Measurements from ENCODE around the gene DRG2. TPM values are rescaled to one million over a fixed set of nuclear protein-coding genes. Genes with fewer than 3 reads are reported as not detected.

DRG2 gene
- total and polyA plus RNA-seq, 2 of the 8 experiments (the other 6 are each of a cell fraction or from before 2014, with no cell fraction given), result 44.6 to 47.8 TPM

- H3K79me1 ChIP-seq (ENCODE audit: low read depth, low read length), result no peaks in the 10 kb centered on the region
- no peak overlapping the region for H3K56ac ChIP-seq (replicated peaks; ENCODE audit: insufficient read length, low read depth, low read length)
- no peak overlapping the region for H3K14ac ChIP-seq (ENCODE audit: insufficient read length)
- no peak overlapping the region for H2BK12ac ChIP-seq (ENCODE audit: low read depth, low read length)
- H3K23ac ChIP-seq (ENCODE audit: insufficient read length), result no peak overlapping the region
- no peak overlapping the region for H3K4ac ChIP-seq (replicated peaks; ENCODE audit: insufficient read length, low read depth, low read length)
- no peaks in the 10 kb centered on the region for H3K23me2 ChIP-seq (ENCODE audit: low read depth, low read length)
- no peak overlapping the region for H2BK15ac ChIP-seq (ENCODE audit: low read length)
- H3K4me2 ChIP-seq (ENCODE audit: insufficient read depth in 1 of 2, low read depth in 2 of 2, low read length in 2 of 2), result no peak overlapping the region
- no peak overlapping the region for H3K18ac ChIP-seq (ENCODE audit: extremely low read depth, low read length)
- H3K4me1 ChIP-seq (replicated peaks in 1 of 4; ENCODE audit: control insufficient read depth in 3 of 4, insufficient read depth in 4 of 4, low read length in 3 of 4), result no peaks in the 10 kb centered on the region
- H3K79me2 ChIP-seq (ENCODE audit: control insufficient read depth in 1 of 2, insufficient read depth in 2 of 2, low read length in 2 of 2), result no peaks in the 10 kb centered on the region
- peaks cover 10 to 50% (median 36%) of the 10 kb centered on the region in 4 experiments; a peak in 7 of 8 replicates for H3K36me3 ChIP-seq (ENCODE audit: control insufficient read depth in 2 of 4, insufficient read depth in 4 of 4, low read length in 3 of 4)
- H2BK120ac ChIP-seq (replicated peaks; ENCODE audit: low read depth, low read length), result no peak overlapping the region
- WGBS, 2 experiments (ENCODE audit: extremely low coverage in 1 of 2, insufficient coverage in 1 of 2, insufficient read length in 1 of 2, insufficient replicate concordance in 2 of 2, low coverage in 1 of 2, low lambda C conversion rate in 2 of 2, missing lambda C conversion rate in 1 of 2), result 94% methylated on average over 14 of the region's 14 CpGs; no CpG with 5 or more reads in 1 of the 2 experiments
- DNase-seq (ENCODE audit: low read depth in 1 of 2, low spot score in 2 of 2) (no peak), FAIRE-seq (no peak)
- CTCF ChIA-PET (ENCODE audit: partially characterized antibody), result interaction anchor here (1.3 to 1.8 kb wide), 2 partner anchors 30 to 42 kb away, joined by 3 to 6 read pairs; no protein-coding TSS in a partner anchor
- H2BK5ac ChIP-seq (ENCODE audit: low read depth, low read length), result no peak overlapping the region
- peaks cover 6 to 9% of the 10 kb centered on the region in 2 experiments for H4K20me1 ChIP-seq (replicated peaks in 1 of 2; ENCODE audit: control insufficient read depth in 1 of 2, insufficient read depth in 2 of 2, low read length in 2 of 2)
- H3K9me3 ChIP-seq (ENCODE audit: insufficient read depth in 2 of 2, low read depth in 1 of 2, low read length in 1 of 2), result no peaks in the 10 kb centered on the region
- no peak overlapping the region for H4K8ac ChIP-seq (ENCODE audit: extremely low read depth, insufficient read depth, low read length)
- no peak overlapping the region for H2AK5ac ChIP-seq (ENCODE audit: low read depth, low read length)
- no peaks in the 10 kb centered on the region for H3K27me3 ChIP-seq (replicated peaks in 1 of 4; ENCODE audit: control insufficient read depth in 3 of 4, extremely low read depth in 1 of 4, insufficient read depth in 3 of 4, low read length in 3 of 4)
- no peak overlapping the region for H3K27ac ChIP-seq (ENCODE audit: low read depth, low read length)
- no peak overlapping the region for H3K4me3 ChIP-seq (ENCODE audit: extremely low read depth in 1 of 4, insufficient read depth in 2 of 4, low read depth in 3 of 4, low read length in 4 of 4)
- no peak overlapping the region for H4K5ac ChIP-seq (ENCODE audit: insufficient read length, low read depth, low read length)
- POLR2A ChIA-PET (ENCODE audit: partially characterized antibody), result interaction anchor here (1.3 to 3.7 kb wide), 4 partner anchors 8 to 18 kb away, joined by 3 to 34 read pairs (median 4); partner anchors contain the start of gene MYO15A
- H3K9ac ChIP-seq (replicated peaks in 1 of 4; ENCODE audit: extremely low read depth in 1 of 4, low read depth in 3 of 4, low read length in 3 of 4), result no peak overlapping the region
- H4K91ac ChIP-seq (replicated peaks; ENCODE audit: insufficient read length, low read length), result no peak overlapping the region
- no peak overlapping the region for H2BK20ac ChIP-seq (ENCODE audit: low read length)
- no peak overlapping the region for H2AFZ ChIP-seq (ENCODE audit: low read length)
- no peak for TF ChIP-seq PHF8 (conservative IDR thresholded peaks at IDR 0.05; ENCODE audit: low read depth, low read length)
- TF ChIP-seq MAFK (IDR thresholded peaks at IDR 0.05; ENCODE audit: low read depth, low read length), result no peak
- no peak for TF ChIP-seq YY1 (IDR thresholded peaks at IDR 0.05; ENCODE audit: low read depth, low read length)
- TF ChIP-seq ASH2L (IDR thresholded peaks at IDR 0.05; ENCODE audit: low read length), result no peak
- TF ChIP-seq JUN (IDR thresholded peaks at IDR 0.05; ENCODE audit: low read depth, low read length), result no peak
- no peak for TF ChIP-seq CBX5 (IDR thresholded peaks at IDR 0.05; ENCODE audit: low read depth, low read length)
- TF ChIP-seq SAP30 (IDR thresholded peaks at IDR 0.05; ENCODE audit: insufficient read depth, insufficient replicate concordance, low read length), result no peak
- TF ChIP-seq RXRA (IDR thresholded peaks at IDR 0.05; ENCODE audit: insufficient read depth, low read depth, low read length), result no peak
- no peak for TF ChIP-seq KDM5A (IDR thresholded peaks at IDR 0.05; ENCODE audit: low read length)
- TF ChIP-seq HDAC6 (IDR thresholded peaks at IDR 0.05; ENCODE audit: low read depth, low read length), result no peak
- TF ChIP-seq CBX8 (IDR thresholded peaks at IDR 0.05; ENCODE audit: borderline replicate concordance, low read depth, low read length), result no peak
- no peak for TF ChIP-seq CEBPB (IDR thresholded peaks at IDR 0.05; ENCODE audit: low read depth, low read length)
- no peak for TF ChIP-seq NANOG (IDR thresholded peaks at IDR 0.05; ENCODE audit: insufficient read depth, low read depth, low read length, poor library complexity, severe bottlenecking)
- TF ChIP-seq ATF3 (IDR thresholded peaks at IDR 0.05; ENCODE audit: insufficient read depth, low read depth, low read length), result no peak
Measured at GRCh38 chr17:18099516-18099915, 11.8 kb downstream of the DRG2 start.
